Neural cell (in vitro differentiated cells): Measurements from ENCODE around the gene RNASE4. TPM values are rescaled to one million over a fixed set of nuclear protein-coding genes. Genes with fewer than 3 reads are reported as not detected.
A peak's percentile ranks its signal among the peaks of the same experiment; 100 is the strongest.

Experiments used
- H2AFZ ChIP-seq: fragments of 200-600, 300-800 bp; sonication (generic), shearing (Covaris generic); 2 replicates; pipeline ENCODE4 v1.6.0; 2014; ENCODE audit warnings: low read depth, mild to moderate bottlenecking, antibody characterized with exemption, low read length, moderate library complexity
- H3F3A ChIP-seq: fragments of 200-600 bp; shearing (Covaris generic); 2 replicates; pipeline ENCODE4 v1.6.1; 2016; ENCODE audit warnings: mild to moderate bottlenecking, moderate library complexity, mixed read lengths, antibody characterized with exemption, low read length; ENCODE audit not compliant: insufficient read depth, poor library complexity, severe bottlenecking
- H3K27ac ChIP-seq: fragments of 200-600, 300-800 bp; sonication (generic), shearing (Covaris generic); 2 replicates; pipeline ENCODE4 v1.5.1; 2014; ENCODE audit warnings: mild to moderate bottlenecking, low read length, moderate library complexity
- H3K27me3 ChIP-seq: fragments of 300-800, 200-600 bp; sonication (generic), shearing (Covaris generic); 2 replicates; pipeline ENCODE4 v1.6.0; 2014; ENCODE audit warnings: mild to moderate bottlenecking, low read depth, low read length, moderate library complexity; ENCODE audit not compliant: insufficient read depth
- H3K36me3 ChIP-seq: fragments of 300-800, 200-600 bp; sonication (generic), shearing (Covaris generic); 2 replicates; pipeline ENCODE4 v1.5.1; 2014; ENCODE audit warnings: mild to moderate bottlenecking, antibody characterized with exemption, low read length, moderate library complexity; ENCODE audit not compliant: insufficient read depth
- H3K4me2 ChIP-seq: fragments of 300-800, 200-600 bp; sonication (generic), shearing (Covaris generic); 2 replicates; pipeline ENCODE4 v1.6.0; 2014; ENCODE audit warnings: mild to moderate bottlenecking, low read length
- H3K4me3 ChIP-seq: fragments of 300-800, 200-600 bp; sonication (generic), shearing (Covaris generic); 2 replicates; pipeline ENCODE4 v1.5.1; 2014; ENCODE audit warnings: mild to moderate bottlenecking, low read length, moderate library complexity
- H3K79me2 ChIP-seq: fragments of 200-600 bp; shearing (Covaris generic); replicated peaks from 2 replicates; pipeline ENCODE4 v1.6.0; 2014; ENCODE audit warnings: mild to moderate bottlenecking, low read length, moderate library complexity; ENCODE audit not compliant: insufficient read depth
- H3K9ac ChIP-seq: fragments of 300-800, 200-600 bp; sonication (generic), shearing (Covaris generic); 2 replicates; pipeline ENCODE4 v1.6.1; 2016; ENCODE audit warnings: mild to moderate bottlenecking, low read length, mixed read lengths
- H3K9me2 ChIP-seq: fragments of 200-600 bp; shearing (Covaris generic); 2 replicates; pipeline ENCODE4 v1.6.1; 2016; ENCODE audit warnings: mild to moderate bottlenecking, low read length, mixed read lengths; ENCODE audit not compliant: insufficient read depth
- H3K9me3 ChIP-seq: fragments of 200-600, 300-800 bp; sonication (generic), shearing (Covaris generic); 2 replicates; pipeline ENCODE4 v1.6.1; 2016; ENCODE audit warnings: mild to moderate bottlenecking, mixed run types, low read length, moderate library complexity, mixed read lengths
- H4K20me1 ChIP-seq: fragments of 200-600 bp; shearing (Covaris generic); 2 replicates; pipeline ENCODE4 v1.6.1; 2016; ENCODE audit warnings: mild to moderate bottlenecking, mixed run types; ENCODE audit not compliant: insufficient read depth
- CTCF ChIP-seq: fragments of 450-650 bp; IDR thresholded peaks from 2 replicates; pipeline ENCODE4 v1.5.1; 2014; ENCODE audit warnings: antibody characterized with exemption, mild to moderate bottlenecking, moderate library complexity; ENCODE audit not compliant: poor library complexity, severe bottlenecking
- EZH2 ChIP-seq: fragments of 200-600, 300-800 bp; shearing (Covaris generic), sonication (generic); IDR thresholded peaks from 2 replicates; pipeline ENCODE4 v1.6.1; 2014; ENCODE audit warnings: antibody characterized with exemption, low read length, borderline replicate concordance, mild to moderate bottlenecking; ENCODE audit not compliant: insufficient read depth, poor library complexity, severe bottlenecking
- MXI1 ChIP-seq: fragments of 450-650 bp; conservative IDR thresholded peaks from 2 replicates; pipeline ENCODE4 v1.6.1; 2014; ENCODE audit warnings: antibody characterized with exemption, mild to moderate bottlenecking; ENCODE audit not compliant: poor library complexity, severe bottlenecking
- POLR2AphosphoS5 ChIP-seq: IDR thresholded peaks from 2 replicates; pipeline ENCODE4 v1.6.1; 2012
- RAD21 ChIP-seq: fragments of 450-650 bp; conservative IDR thresholded peaks from 2 replicates; pipeline ENCODE4 v1.6.1; 2014; ENCODE audit warnings: antibody characterized with exemption, mild to moderate bottlenecking, moderate library complexity
- REST ChIP-seq: IDR thresholded peaks from 2 replicates; pipeline ENCODE4 v1.6.1; 2012; ENCODE audit warnings: borderline replicate concordance
- SMC3 ChIP-seq: fragments of 450-650 bp; conservative IDR thresholded peaks from 2 replicates; pipeline ENCODE4 v1.6.1; 2014; ENCODE audit warnings: antibody characterized with exemption, mild to moderate bottlenecking, moderate library complexity; ENCODE audit not compliant: poor library complexity
- TAF1 ChIP-seq: IDR thresholded peaks from 2 replicates; pipeline ENCODE4 v1.6.1; 2012; ENCODE audit warnings: low read depth
- polyA plus RNA-seq: library from polyadenylated mRNA; depleted of rRNA; stranded (reverse); fragments of >200 nt; gene quantifications from 2 replicates; pipeline ENCODE4 v1.2.3, GENCODE V29; 2014

RNASE4 gene
- polyA plus RNA-seq, 1 donor from 2014 or later, result 1.1 TPM

GRCh38 chr14:20692116-20692751 lies 7.9 kb downstream of the RNASE4 start:
- H2AFZ ChIP-seq, result no peak overlapping the region
- no peaks in the 10 kb centered on the region for H3K9me3 ChIP-seq
- no peaks in the 10 kb centered on the region for H3F3A ChIP-seq
- no peaks in the 10 kb centered on the region for H4K20me1 ChIP-seq
- no peaks in the 10 kb centered on the region for H3K36me3 ChIP-seq
- H3K4me3 ChIP-seq, result no peak overlapping the region
- H3K27me3 ChIP-seq, result no peaks in the 10 kb centered on the region
- H3K9ac ChIP-seq, result no peak overlapping the region
- H3K79me2 ChIP-seq, result no peaks in the 10 kb centered on the region
- H3K9me2 ChIP-seq, result no peaks in the 10 kb centered on the region
- no peak for TF ChIP-seq EZH2
- TF ChIP-seq TAF1, result no peak
- no peak for TF ChIP-seq CTCF
- no peak for TF ChIP-seq POLR2AphosphoS5
- TF ChIP-seq RAD21, result no peak
- no peak for TF ChIP-seq REST
- H3K4me2 ChIP-seq, result no peak overlapping the region
- no peak overlapping the region for H3K27ac ChIP-seq

GRCh38 chr14:20696764-20697163 lies 12.4 kb downstream of the RNASE4 start:
- Histone ChIP-seq H3K27ac (no peak overlapping the region), H3K27me3 (no peaks in the 10 kb centered on the region), H3K4me3 (no peak overlapping the region), H3K79me2 (no peaks in the 10 kb centered on the region), H3K4me2 (no peak overlapping the region), H3K9me3 (no peaks in the 10 kb centered on the region), H3K9ac (no peak overlapping the region), H4K20me1 (no peaks in the 10 kb centered on the region), H2AFZ (no peak overlapping the region), H3K36me3 (no peaks in the 10 kb centered on the region), H3K9me2 (no peaks in the 10 kb centered on the region), H3F3A (no peaks in the 10 kb centered on the region)
- TF ChIP-seq MXI1, result no peak

- H3K27ac ChIP-seq, result no peak overlapping the region
- H3K9me3 ChIP-seq, result no peaks in the 10 kb centered on the region
- H3K36me3 ChIP-seq, result no peaks in the 10 kb centered on the region
- TF ChIP-seq RAD21 (peak; percentile 93), SMC3 (peak; percentile 97), MXI1 (no peak), CTCF (peak; percentile 92)
- H3K9ac ChIP-seq, result no peak overlapping the region
- no peaks in the 10 kb centered on the region for H4K20me1 ChIP-seq
- H3K4me2 ChIP-seq, result no peak overlapping the region
- no peaks in the 10 kb centered on the region for H3F3A ChIP-seq
- no peaks in the 10 kb centered on the region for H3K9me2 ChIP-seq
- H3K79me2 ChIP-seq, result no peaks in the 10 kb centered on the region
- H3K27me3 ChIP-seq, result no peaks in the 10 kb centered on the region
- H2AFZ ChIP-seq, result no peak overlapping the region
- H3K4me3 ChIP-seq, result no peak overlapping the region
Observed at GRCh38 chr14:20697273-20698017, 13.1 kb downstream of the RNASE4 start.
